Ishikawa (cell line): ENCODE data around the gene TNRC6C.

ENCODE experiments used
- CEBPB ChIP-seq: IDR thresholded peaks from 2 replicates; pipeline ENCODE4 v1.6.1; 2012
- CREB1 ChIP-seq: IDR thresholded peaks from 2 replicates; pipeline ENCODE4 v1.6.1; 2012; ENCODE audit warnings: low read depth
- EGR1 ChIP-seq: IDR thresholded peaks from 2 replicates; pipeline ENCODE4 v1.6.1; 2012
- EP300 ChIP-seq: IDR thresholded peaks from 2 replicates; pipeline ENCODE4 v1.6.1; 2012; ENCODE audit warnings: borderline replicate concordance
- FOXM1 ChIP-seq: IDR thresholded peaks from 2 replicates; pipeline ENCODE4 v1.6.1; 2012; ENCODE audit warnings: low read depth, borderline replicate concordance
- MAX ChIP-seq: IDR thresholded peaks from 2 replicates; pipeline ENCODE4 v1.6.1; 2012
- NFIC ChIP-seq: IDR thresholded peaks from 2 replicates; pipeline ENCODE4 v1.6.1; 2012
- RAD21 ChIP-seq: IDR thresholded peaks from 2 replicates; pipeline ENCODE4 v1.6.1; 2012; ENCODE audit warnings: low read depth
- REST ChIP-seq: IDR thresholded peaks from 2 replicates; pipeline ENCODE4 v1.6.1; 2012; ENCODE audit warnings: low read depth, mild to moderate bottlenecking
- TAF1 ChIP-seq: IDR thresholded peaks from 2 replicates; pipeline ENCODE4 v1.6.1; 2012; ENCODE audit warnings: low read depth, mild to moderate bottlenecking
- TCF12 ChIP-seq: IDR thresholded peaks from 2 replicates; pipeline ENCODE4 v1.6.1; 2012; ENCODE audit warnings: low read depth
- TEAD4 ChIP-seq: IDR thresholded peaks from 2 replicates; pipeline ENCODE4 v1.6.1; 2012
- USF1 ChIP-seq: IDR thresholded peaks from 2 replicates; pipeline ENCODE4 v1.6.1; 2012
- YY1 ChIP-seq: IDR thresholded peaks from 2 replicates; pipeline ENCODE4 v1.6.1; 2012; ENCODE audit warnings: low read depth
- ZBTB7A ChIP-seq: IDR thresholded peaks from 2 replicates; pipeline ENCODE4 v1.6.1; 2012; ENCODE audit warnings: low read depth

TNRC6C gene

GRCh38 chr17:77946900-77947645 lies 11.4 kb upstream of the TNRC6C start:
- TF ChIP-seq REST, result no peak
- TF ChIP-seq EP300, result no peak
- no peak for TF ChIP-seq CEBPB
- no peak for TF ChIP-seq TEAD4
- TF ChIP-seq USF1, result no peak
- no peak for TF ChIP-seq ZBTB7A
- no peak for TF ChIP-seq TCF12
- TF ChIP-seq FOXM1, result no peak
- no peak for TF ChIP-seq YY1
- no peak for TF ChIP-seq MAX

DNA sequence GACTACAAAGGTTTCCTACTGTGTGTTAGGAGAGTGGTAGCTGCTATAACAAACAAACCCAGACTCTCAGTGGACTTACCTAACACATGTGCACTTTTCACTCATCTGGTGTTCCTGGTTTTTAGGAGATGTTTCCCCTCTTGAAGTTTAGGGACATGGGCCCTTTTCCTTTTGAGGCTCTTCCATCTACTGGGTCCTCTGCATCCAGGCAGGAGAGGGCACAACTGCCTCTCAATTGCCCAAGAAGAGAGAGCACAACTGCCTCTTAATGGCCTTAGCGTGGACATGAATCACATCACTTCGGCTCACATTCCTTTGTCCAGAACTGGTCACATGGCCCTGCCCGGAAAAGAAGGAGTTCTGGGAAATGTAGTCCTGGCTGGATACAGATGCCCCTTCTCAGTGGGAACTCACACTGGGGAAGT lies 9.8 kb upstream of the TNRC6C start:
- TF ChIP-seq EGR1 (no peak), REST (no peak), RAD21 (no peak), USF1 (peak; percentile 98), CEBPB (no peak), TEAD4 (0 out of 2 replicates have a peak, but pooled peaks have one; percentile 21), YY1 (no peak), MAX (no peak), ZBTB7A (no peak)

DNA sequence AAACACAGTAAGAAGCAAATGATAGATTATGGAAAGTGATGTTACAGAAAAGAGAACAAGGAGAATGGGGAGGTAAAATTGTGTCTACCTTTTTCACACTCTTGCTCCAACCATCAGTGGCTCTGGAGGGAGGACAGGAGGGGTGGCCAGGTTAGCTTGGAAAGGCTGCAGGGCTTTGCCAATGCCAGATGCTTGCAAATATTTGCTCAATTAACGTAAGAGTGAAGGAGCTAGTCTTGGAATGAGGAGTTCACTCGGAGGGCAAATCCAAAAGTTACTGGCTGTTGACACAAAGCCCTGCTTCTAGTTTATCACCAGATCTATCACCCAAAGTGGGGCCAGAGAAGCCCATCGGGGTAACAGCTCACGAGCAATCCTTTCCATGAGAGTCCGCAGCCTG lies 7.4 kb upstream of the TNRC6C start:
- no peak for TF ChIP-seq CREB1
- TF ChIP-seq TCF12, result no peak
- no peak for TF ChIP-seq REST
- no peak for TF ChIP-seq EP300
- no peak for TF ChIP-seq RAD21
- no peak for TF ChIP-seq YY1
- TF ChIP-seq TEAD4, result no peak
- TF ChIP-seq NFIC, result no peak
- TF ChIP-seq FOXM1, result no peak
- no peak for TF ChIP-seq EGR1
- TF ChIP-seq USF1, result no peak
- no peak for TF ChIP-seq MAX
- no peak for TF ChIP-seq TAF1
- TF ChIP-seq ZBTB7A, result no peak
- no peak for TF ChIP-seq CEBPB

GRCh38 chr17:77952368-77952767 lies 6.1 kb upstream of the TNRC6C start:
- TF ChIP-seq CEBPB (no peak), TEAD4 (no peak), NFIC (no peak)
